Gastrocnemius medialis (tissue), 4 donors: ENCODE data around the gene RCAN3. TPM values are rescaled to one million over a fixed set of nuclear protein-coding genes. Genes with fewer than 3 reads are reported as not detected.
A peak's percentile ranks its signal among the peaks of the same experiment; 100 is the strongest.

Source experiments
- ATAC-seq, 2 donors: fragments of 150-250 bp; one replicate each; pipeline ENCODE4 v1.9.1; 2016
- DNase-seq, 2 donors: peaks; one replicate each; pipeline ENCODE4 v3.0.0-alpha.2; 2019
- H3K27ac ChIP-seq, 4 donors: fragments of 200-600 bp; sonication (generic); 1 replicate in 1 of 4; 2 replicates in 3 of 4; pipeline ENCODE4 v1.5.1; 2016 to 2018; ENCODE audit warnings: mild to moderate bottlenecking in 2 of 4, moderate library complexity in 1 of 4
- H3K27me3 ChIP-seq, 3 donors: fragments of 200-600 bp; sonication (generic) in 2 of 3; 1 replicate in 1 of 3; 2 replicates in 2 of 3; pipeline versions ENCODE4 v1.5.1 to v1.6.0; 2016 to 2019; ENCODE audit warnings: mild to moderate bottlenecking in 1 of 3, moderate library complexity in 1 of 3
- H3K36me3 ChIP-seq, 2 donors: fragments of 200-600 bp; sonication (generic) in 1 of 2; one replicate each; pipeline ENCODE4 v1.5.1; 2017 to 2018
- H3K4me1 ChIP-seq, 2 donors: fragments of 200-600 bp; sonication (generic) in 1 of 2; one replicate each; pipeline ENCODE4 v1.5.1; 2016 to 2017; ENCODE audit warnings: mild to moderate bottlenecking in 2 of 2
- H3K4me3 ChIP-seq, 4 donors: fragments of 200-600 bp; sonication (generic) in 3 of 4; 1 replicate in 1 of 4; 2 replicates in 3 of 4; pipeline ENCODE4 v1.5.1; 2016 to 2019; ENCODE audit warnings: mild to moderate bottlenecking in 2 of 4
- H3K9me3 ChIP-seq, 3 donors: fragments of 200-600 bp; sonication (generic) in 2 of 3; 1 replicate in 1 of 3; 2 replicates in 2 of 3; pipeline ENCODE4 v1.5.1; 2016 to 2019
- POLR2A ChIP-seq, 2 donors: fragments of 450-650 bp; IDR thresholded peaks; one replicate each; pipeline ENCODE4 v1.6.1; 2017; ENCODE audit warnings: antibody characterized with exemption in 2 of 2, mild to moderate bottlenecking in 2 of 2, moderate library complexity in 2 of 2
- in situ Hi-C, 4 donors: fragments of 200-750 bp; cut with MboI; loops; one replicate each; pipeline versions ENCODE4 v1.15.0 to v1.8.0; 2017; ENCODE audit warnings: low sequenced_read_pairs in 4 of 4
- intact Hi-C: fragments of 100-400 bp; cut with DNase I; formaldehyde crosslinking; loops from one replicate; pipeline ENCODE4 v1.15.1; 2023; ENCODE audit warnings: low total_unique reads
- total RNA-seq, 4 donors: library from RNA; depleted of rRNA; stranded (reverse); fragments of >200 nt; gene quantifications; one replicate each; pipeline versions ENCODE4 v1.1.0 to v1.2.3, GENCODE V29; 2016
- TF ChIP-seq, protein P1 (sequence below), 5 experiments: fragments of 450-650 bp in 3 of 5; fragments of 200-600 bp in 2 of 5; sonication (generic) in 2 of 5; IDR thresholded peaks in 4 of 5; conservative IDR thresholded peaks in 1 of 5; 1 replicate in 4 of 5; 2 replicates in 1 of 5; pipeline ENCODE4 v1.5.1; 2016 to 2019; ENCODE audit warnings: antibody characterized with exemption in 5 of 5, mild to moderate bottlenecking in 3 of 5, moderate library complexity in 3 of 5

RCAN3 gene
- 1 to 10 TPM; 1.3 to 2.1 (median 1.8) TPM for total RNA-seq

DNA sequence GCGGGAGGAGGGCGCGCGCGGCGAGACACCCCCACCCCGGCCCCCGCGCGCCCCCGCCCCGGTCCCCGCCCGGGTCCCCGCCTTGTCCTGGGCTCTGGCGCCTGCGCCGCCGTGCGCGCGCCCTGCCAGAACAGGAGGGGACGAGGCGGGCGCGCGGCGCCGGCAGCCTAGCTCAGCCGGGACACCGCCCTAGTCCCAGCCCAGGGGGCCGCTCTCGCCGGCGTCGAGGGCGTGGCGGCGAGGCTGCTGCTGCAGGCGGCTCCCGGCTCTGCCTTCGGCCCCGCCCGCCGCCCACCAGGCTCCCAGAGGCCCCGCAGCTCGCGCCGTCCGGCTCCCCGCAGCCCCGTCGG lies at the start of gene RCAN3:
RCAN3 (plus strand) TSS at position 128 of the 350 bp plus-strand sequence. CDS start 11,537 bp downstream, outside the sequence.
- peak within 1 kb of the TSS; percentile 61 to 65 (median 62) for H3K4me3 ChIP-seq
- no peaks in the 10 kb centered on the region for H3K4me1 ChIP-seq
- TF ChIP-seq POLR2A (IDR thresholded peaks at IDR 0.05), result no peak
- TF ChIP-seq, protein P1, sequence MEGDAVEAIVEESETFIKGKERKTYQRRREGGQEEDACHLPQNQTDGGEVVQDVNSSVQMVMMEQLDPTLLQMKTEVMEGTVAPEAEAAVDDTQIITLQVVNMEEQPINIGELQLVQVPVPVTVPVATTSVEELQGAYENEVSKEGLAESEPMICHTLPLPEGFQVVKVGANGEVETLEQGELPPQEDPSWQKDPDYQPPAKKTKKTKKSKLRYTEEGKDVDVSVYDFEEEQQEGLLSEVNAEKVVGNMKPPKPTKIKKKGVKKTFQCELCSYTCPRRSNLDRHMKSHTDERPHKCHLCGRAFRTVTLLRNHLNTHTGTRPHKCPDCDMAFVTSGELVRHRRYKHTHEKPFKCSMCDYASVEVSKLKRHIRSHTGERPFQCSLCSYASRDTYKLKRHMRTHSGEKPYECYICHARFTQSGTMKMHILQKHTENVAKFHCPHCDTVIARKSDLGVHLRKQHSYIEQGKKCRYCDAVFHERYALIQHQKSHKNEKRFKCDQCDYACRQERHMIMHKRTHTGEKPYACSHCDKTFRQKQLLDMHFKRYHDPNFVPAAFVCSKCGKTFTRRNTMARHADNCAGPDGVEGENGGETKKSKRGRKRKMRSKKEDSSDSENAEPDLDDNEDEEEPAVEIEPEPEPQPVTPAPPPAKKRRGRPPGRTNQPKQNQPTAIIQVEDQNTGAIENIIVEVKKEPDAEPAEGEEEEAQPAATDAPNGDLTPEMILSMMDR (IDR thresholded peaks at IDR 0.05 in 4 of 5, conservative IDR thresholded peaks at IDR 0.05 in 1 of 5), result no peak
- in situ Hi-C loops, result no loop called here
- H3K27me3 ChIP-seq, result peaks cover 2 to 43% (median 28%) of the 10 kb centered on the region in 3 donors
- intact Hi-C loops, result no loop called here
- DNase-seq, result peak; percentile 34
- ATAC-seq, result peak; percentile 64 to 72
- H3K9me3 ChIP-seq, result no peaks in the 10 kb centered on the region
- no peaks in the 10 kb centered on the region for H3K36me3 ChIP-seq
- H3K27ac ChIP-seq, result peak within 1 kb of the TSS; percentile 50 to 74 (median 66)

DNA sequence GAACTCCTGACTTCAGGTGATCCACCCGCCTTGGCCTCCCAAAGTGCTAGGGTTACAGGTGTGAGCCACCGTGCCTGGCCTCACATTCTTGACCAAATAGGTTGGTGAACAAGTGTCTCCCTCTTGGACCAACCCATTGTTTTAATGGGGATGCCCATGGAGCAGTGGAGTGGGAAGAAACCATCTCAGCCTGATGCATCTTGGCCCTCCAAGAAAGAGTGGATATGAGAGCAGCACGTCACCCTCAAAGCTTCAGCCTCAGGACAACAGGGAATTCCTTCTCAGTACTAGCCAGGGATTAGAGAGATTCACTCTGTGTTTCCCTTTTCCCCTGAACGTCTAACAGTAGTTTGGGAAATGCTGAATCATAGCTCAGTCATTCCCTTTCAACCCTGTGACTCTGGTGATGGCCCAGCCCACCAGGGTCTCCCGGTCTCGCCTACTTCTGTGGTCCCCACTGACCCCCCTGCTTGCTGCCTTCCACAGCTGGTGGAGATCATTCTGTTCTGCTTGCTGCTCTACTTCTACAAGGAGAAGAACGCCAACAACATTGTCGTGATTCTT lies 49.6 kb upstream of the RCAN3 start:
- H3K4me1 ChIP-seq, result no peaks in the 10 kb centered on the region
- no peaks in the 10 kb centered on the region for H3K36me3 ChIP-seq
- DNase-seq (no peak), ATAC-seq (no peak)
- in situ Hi-C loops, result no loop called here
- H3K27me3 ChIP-seq, result no peaks in the 10 kb centered on the region
- H3K9me3 ChIP-seq, result no peaks in the 10 kb centered on the region
- no peak overlapping the region for H3K27ac ChIP-seq
- intact Hi-C loops, result no loop called here
- TF ChIP-seq, protein P1 (IDR thresholded peaks at IDR 0.05 in 4 of 5, conservative IDR thresholded peaks at IDR 0.05 in 1 of 5), result no peak
- TF ChIP-seq POLR2A (IDR thresholded peaks at IDR 0.05), result no peak
- no peak overlapping the region for H3K4me3 ChIP-seq

DNA sequence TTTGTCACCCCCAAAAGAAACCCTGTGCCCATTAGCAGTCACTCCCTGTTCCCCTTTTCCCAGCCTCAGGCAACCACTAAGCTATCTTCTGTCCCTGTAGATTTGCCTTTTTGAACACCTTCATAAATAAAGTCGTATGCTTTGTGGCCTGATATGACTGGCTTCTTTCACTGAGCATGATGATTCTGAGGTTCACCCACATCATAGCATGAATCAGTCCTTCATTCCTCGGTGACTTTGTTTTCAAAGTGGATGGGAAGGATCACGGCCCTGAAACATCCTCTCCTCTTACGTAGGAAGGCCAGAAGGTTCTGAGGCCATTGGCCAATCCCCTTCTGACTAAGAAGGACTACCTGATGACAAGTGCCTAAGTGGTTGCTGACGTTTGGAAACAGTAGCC lies 48.0 kb upstream of the RCAN3 start:
- H3K27me3 ChIP-seq, result no peaks in the 10 kb centered on the region
- no peaks in the 10 kb centered on the region for H3K36me3 ChIP-seq
- no peak for TF ChIP-seq POLR2A (IDR thresholded peaks at IDR 0.05)
- TF ChIP-seq, protein P1 (IDR thresholded peaks at IDR 0.05 in 4 of 5, conservative IDR thresholded peaks at IDR 0.05 in 1 of 5), result no peak
- H3K27ac ChIP-seq, result no peak overlapping the region
- H3K4me1 ChIP-seq, result no peaks in the 10 kb centered on the region
- ATAC-seq, result no peak
- no peak for DNase-seq
- intact Hi-C loops, result no loop called here
- H3K9me3 ChIP-seq, result no peaks in the 10 kb centered on the region
- no peak overlapping the region for H3K4me3 ChIP-seq
- in situ Hi-C loops, result no loop called here

DNA sequence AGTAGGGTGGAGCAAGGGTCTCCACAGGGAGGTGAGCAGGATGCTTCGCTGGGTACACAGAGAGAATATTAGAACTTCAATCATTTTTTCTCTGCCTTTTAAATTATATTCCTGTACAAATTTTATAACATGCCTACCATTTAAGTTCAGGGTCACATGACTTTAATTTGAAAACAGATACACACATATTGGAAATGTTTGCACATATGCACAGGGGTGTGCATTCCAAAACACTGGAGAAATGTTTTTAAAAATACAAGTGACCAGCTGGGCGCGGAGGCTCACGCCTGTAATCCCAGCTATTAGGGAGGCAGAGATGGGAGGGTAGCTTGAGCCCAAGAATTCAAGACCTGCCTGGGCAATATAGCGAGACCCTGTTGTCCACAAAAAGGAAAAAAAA lies 47.4 kb upstream of the RCAN3 start:
- in situ Hi-C loops (no loop called here), intact Hi-C loops (no loop called here)
- Histone ChIP-seq H3K27ac (no peak overlapping the region), H3K36me3 (no peaks in the 10 kb centered on the region), H3K4me1 (no peaks in the 10 kb centered on the region), H3K27me3 (no peaks in the 10 kb centered on the region), H3K9me3 (no peaks in the 10 kb centered on the region), H3K4me3 (no peak overlapping the region)
- no peak for TF ChIP-seq POLR2A (IDR thresholded peaks at IDR 0.05)
- TF ChIP-seq, protein P1 (IDR thresholded peaks at IDR 0.05 in 4 of 5, conservative IDR thresholded peaks at IDR 0.05 in 1 of 5), result no peak
- ATAC-seq (no peak), DNase-seq (no peak)

DNA sequence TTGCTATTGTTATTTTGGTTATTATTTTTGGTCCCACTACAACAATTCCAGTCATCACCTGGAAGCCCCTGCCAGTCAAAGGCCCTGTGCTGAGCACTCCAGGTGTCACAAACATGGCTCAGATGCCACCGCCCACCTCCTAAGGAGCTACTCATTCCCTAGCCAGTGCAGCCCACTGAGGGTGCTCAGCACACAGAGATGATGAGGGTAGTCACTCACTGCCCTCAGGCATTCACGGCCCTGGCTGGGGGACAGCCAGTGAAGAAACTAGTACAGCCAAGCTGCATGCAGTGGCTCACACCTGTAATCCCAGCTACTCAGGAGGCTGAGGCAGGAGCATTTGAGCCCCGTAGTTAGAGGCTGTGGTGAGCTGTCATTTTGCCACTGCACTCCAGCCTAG lies 44.8 kb upstream of the RCAN3 start:
- H3K36me3 ChIP-seq, result no peaks in the 10 kb centered on the region
- ATAC-seq, result no peak

More for the DNA sequence above, 44.8 kb upstream of the RCAN3 start:
- TF ChIP-seq, protein P1 (IDR thresholded peaks at IDR 0.05 in 4 of 5, conservative IDR thresholded peaks at IDR 0.05 in 1 of 5), result no peak
- no peak for TF ChIP-seq POLR2A (IDR thresholded peaks at IDR 0.05)
- intact Hi-C loops (no loop called here), in situ Hi-C loops (no loop called here)
- no peak overlapping the region for H3K27ac ChIP-seq
- H3K9me3 ChIP-seq, result no peaks in the 10 kb centered on the region
- no peaks in the 10 kb centered on the region for H3K27me3 ChIP-seq
- H3K4me1 ChIP-seq, result no peaks in the 10 kb centered on the region
- H3K4me3 ChIP-seq, result no peak overlapping the region
- no peak for DNase-seq
